ENCODE measurements around the gene AGT.

GRCh38 chr1:230682274-230682673 lies 31.6 kb downstream of the AGT start:
- TF ChIP-seq CTCF (conservative IDR thresholded peaks at IDR 0.05; ENCODE audit: low read depth, low read length), result no peak
- no peak for TF ChIP-seq EZH2phosphoT487 (IDR thresholded peaks at IDR 0.05; ENCODE audit: borderline replicate concordance, low read length)
- no peak for TF ChIP-seq EZH2 (IDR thresholded peaks at IDR 0.05; ENCODE audit: low read length, unreplicated experiment)

Data from PC-3 (cell line).